IgD-negative memory B cell (primary cell): ENCODE data around the gene FILIP1L. TPM values are rescaled to one million over a fixed set of nuclear protein-coding genes. Genes with fewer than 3 reads are reported as not detected.
"Not testable (repeated sequence)": the region's sequence is repeated elsewhere in the genome, so short reads cannot be mapped to it uniquely, and the experiment has no call there.

Experiments
- H3K27ac Mint-ChIP-seq, 3 donors: one replicate each; pipeline ENCODE4 v1.8.0; 2020 to 2022; ENCODE audit warnings: mild to moderate bottlenecking in 3 of 3, mixed read lengths in 3 of 3, moderate library complexity in 1 of 3
- H3K27me3 Mint-ChIP-seq: one replicate; pipeline ENCODE4 v1.8.0; 2021; ENCODE audit warnings: mixed read lengths
- H3K36me3 Mint-ChIP-seq: one replicate; pipeline ENCODE4 v1.8.0; 2020; ENCODE audit warnings: mild to moderate bottlenecking, mixed read lengths
- H3K4me1 Mint-ChIP-seq, 3 donors: one replicate each; pipeline ENCODE4 v1.8.0; 2020 to 2022; ENCODE audit warnings: mixed read lengths in 3 of 3, mild to moderate bottlenecking in 1 of 3
- H3K4me3 Mint-ChIP-seq, 4 donors: one replicate each; pipeline ENCODE4 v1.8.0; 2020 to 2022; ENCODE audit warnings: mild to moderate bottlenecking in 4 of 4, mixed read lengths in 4 of 4, moderate library complexity in 3 of 4
- H3K9me3 Mint-ChIP-seq, 3 donors: one replicate each; pipeline ENCODE4 v1.8.0; 2020 to 2021; ENCODE audit warnings: mixed read lengths in 3 of 3, mild to moderate bottlenecking in 1 of 3
- polyA plus RNA-seq: library from polyadenylated mRNA; unstranded; fragments of 300-500 nt; fragmentation: Illumina TruSeq; gene quantifications from one replicate; pipeline ENCODE4 v1.2.3, GENCODE V29; 2021

FILIP1L gene
- polyA plus RNA-seq, 1 donor from 2014 or later: 1.1 TPM

- H3K4me3 Mint-ChIP-seq: no peak overlapping the region
- no peaks in the 10 kb centered on the region for H3K27me3 Mint-ChIP-seq
- no peaks in the 10 kb centered on the region for H3K9me3 Mint-ChIP-seq
- H3K36me3 Mint-ChIP-seq: no peaks in the 10 kb centered on the region
- H3K4me1 Mint-ChIP-seq: peaks cover 9 to 13% (median 11%) of the 10 kb centered on the region in 3 donors
- no peak overlapping the region for H3K27ac Mint-ChIP-seq
These were observed 271.3 kb downstream of the FILIP1L start for GRCh38 chr3:99842826-99843589.

DNA sequence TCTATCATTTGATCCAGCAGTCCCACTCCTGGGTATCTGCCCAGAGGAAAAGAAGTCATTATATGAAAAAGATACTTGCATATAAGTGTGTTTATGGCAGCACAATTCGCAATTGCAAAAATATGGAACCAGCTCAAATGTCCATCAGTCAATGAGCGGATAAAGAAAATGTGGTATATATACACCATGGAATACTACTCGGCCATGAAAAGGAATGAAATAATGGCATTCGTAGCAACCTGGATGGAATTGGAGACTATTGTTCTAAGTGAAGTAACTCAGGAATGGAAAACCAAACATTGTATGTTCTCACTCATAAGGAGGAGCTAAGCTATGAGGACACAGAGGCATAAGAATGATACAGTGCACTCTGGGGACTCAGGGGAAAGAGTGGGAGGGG lies 272.4 kb downstream of the FILIP1L start:
- H3K27ac Mint-ChIP-seq: peak overlapping the region in 1 of 3 donors; percentile 34
- not testable (repeated sequence) for H3K27me3 Mint-ChIP-seq, H3K4me3 Mint-ChIP-seq, H3K36me3 Mint-ChIP-seq, H3K9me3 Mint-ChIP-seq
- H3K4me1 Mint-ChIP-seq: peaks cover 9 to 11% (median 11%) of the 10 kb centered on the region in 3 donors

DNA sequence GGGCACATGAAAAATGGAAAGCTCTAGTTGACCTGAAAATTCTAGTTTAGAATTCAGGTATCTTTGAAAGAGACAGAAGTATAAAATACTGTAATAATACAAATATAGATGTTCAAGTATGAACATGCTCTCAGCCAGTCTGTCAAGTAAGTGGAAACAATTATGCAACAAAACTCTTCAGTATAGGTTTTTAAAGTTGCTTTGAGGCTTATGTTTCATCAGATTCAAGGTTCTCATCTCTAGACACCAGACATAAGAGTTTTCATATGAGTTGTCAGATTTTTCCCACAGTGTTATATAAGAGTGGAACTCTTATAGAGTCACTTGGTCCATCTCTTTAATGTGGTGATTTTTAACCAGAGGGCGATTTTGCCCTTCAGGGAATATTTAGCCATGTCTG lies 274.7 kb downstream of the FILIP1L start:
- H3K36me3 Mint-ChIP-seq: no peaks in the 10 kb centered on the region

DNA sequence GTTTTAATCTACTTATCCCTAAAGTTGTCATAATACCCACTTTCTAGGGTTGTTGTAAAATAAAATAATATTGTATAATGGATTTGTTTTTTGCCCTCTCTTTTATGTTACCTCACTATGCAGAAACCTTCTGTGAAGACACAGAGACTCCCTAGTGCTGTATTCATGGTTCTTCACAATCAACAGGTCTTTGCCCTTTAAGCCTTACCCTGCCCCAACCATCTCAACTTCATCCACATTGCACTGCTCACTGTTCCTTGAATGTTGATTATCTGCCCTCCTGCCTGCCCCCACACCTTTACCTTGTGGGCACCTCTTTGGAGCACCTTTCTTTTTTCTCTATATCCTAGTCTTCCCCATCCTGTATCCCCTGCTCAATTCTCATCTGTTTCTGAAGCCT lies 275.5 kb downstream of the FILIP1L start:
- H3K4me3 Mint-ChIP-seq: no peak overlapping the region
- H3K9me3 Mint-ChIP-seq: no peaks in the 10 kb centered on the region
- H3K36me3 Mint-ChIP-seq: no peaks in the 10 kb centered on the region
- no peaks in the 10 kb centered on the region for H3K27me3 Mint-ChIP-seq
- no peak overlapping the region for H3K27ac Mint-ChIP-seq
- H3K4me1 Mint-ChIP-seq: peaks cover 0 to 2% (median 1%) of the 10 kb centered on the region in 3 donors

More for the DNA sequence above, 274.7 kb downstream of the FILIP1L start:
- Mint-ChIP-seq H3K27me3 (no peaks in the 10 kb centered on the region), H3K4me3 (no peak overlapping the region), H3K9me3 (no peaks in the 10 kb centered on the region), H3K27ac (no peak overlapping the region), H3K4me1 (peaks cover 0 to 3% (median 3%) of the 10 kb centered on the region in 3 donors)

- Mint-ChIP-seq H3K9me3 (no peaks in the 10 kb centered on the region), H3K4me1 (no peaks in the 10 kb centered on the region)
These were observed 276.6 kb downstream of the FILIP1L start for GRCh38 chr3:99837715-99838114.

GRCh38 chr3:99836681-99837080 lies 277.6 kb downstream of the FILIP1L start:
- H3K4me3 Mint-ChIP-seq: no peak overlapping the region
- H3K4me1 Mint-ChIP-seq: no peaks in the 10 kb centered on the region
- H3K9me3 Mint-ChIP-seq: no peaks in the 10 kb centered on the region
- no peak overlapping the region for H3K27ac Mint-ChIP-seq
- no peaks in the 10 kb centered on the region for H3K36me3 Mint-ChIP-seq
- no peaks in the 10 kb centered on the region for H3K27me3 Mint-ChIP-seq

More at GRCh38 chr3:99837715-99838114, 276.6 kb downstream of the FILIP1L start:
- H3K27ac Mint-ChIP-seq: no peak overlapping the region
- H3K4me3 Mint-ChIP-seq: no peak overlapping the region
- no peaks in the 10 kb centered on the region for H3K36me3 Mint-ChIP-seq
- H3K27me3 Mint-ChIP-seq: no peaks in the 10 kb centered on the region

GRCh38 chr3:99834211-99834957 lies 279.9 kb downstream of the FILIP1L start:
- Mint-ChIP-seq H3K27ac (no peak overlapping the region), H3K36me3 (no peaks in the 10 kb centered on the region), H3K4me3 (no peak overlapping the region), H3K27me3 (no peaks in the 10 kb centered on the region), H3K4me1 (no peaks in the 10 kb centered on the region), H3K9me3 (no peaks in the 10 kb centered on the region)

DNA sequence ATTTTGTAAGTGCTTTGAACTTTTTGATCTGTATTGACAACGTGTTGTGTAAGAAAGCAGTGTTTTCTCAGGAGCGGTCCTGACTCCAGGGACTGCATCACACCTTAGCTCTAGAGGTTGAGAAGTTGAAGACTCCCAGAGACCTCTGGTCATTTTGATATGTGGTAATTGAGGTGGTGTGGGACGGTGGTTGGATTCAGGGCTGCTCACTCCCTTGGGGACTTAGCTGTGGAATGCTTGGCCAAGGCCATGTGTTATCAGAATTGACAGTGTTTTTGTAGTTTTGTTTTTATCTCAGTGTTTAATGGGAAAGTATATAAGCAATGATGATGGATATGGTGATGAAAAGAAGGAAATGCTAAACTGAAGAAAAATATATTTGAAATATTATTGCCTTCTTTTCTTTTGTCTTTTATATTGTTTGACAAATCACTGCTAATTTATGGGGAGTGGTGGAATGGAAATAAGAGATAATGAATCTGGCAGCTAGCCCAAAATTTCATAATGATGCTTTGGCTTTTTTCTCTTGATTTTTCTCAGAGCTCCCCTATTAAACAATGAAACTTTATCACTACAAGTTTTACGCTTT lies 280.6 kb downstream of the FILIP1L start:
- no peaks in the 10 kb centered on the region for H3K36me3 Mint-ChIP-seq
- H3K9me3 Mint-ChIP-seq: no peaks in the 10 kb centered on the region
- no peaks in the 10 kb centered on the region for H3K4me1 Mint-ChIP-seq
- H3K4me3 Mint-ChIP-seq: no peak overlapping the region
- H3K27me3 Mint-ChIP-seq: no peaks in the 10 kb centered on the region
- peak overlapping the region in 1 of 3 donors; percentile 76 for H3K27ac Mint-ChIP-seq

DNA sequence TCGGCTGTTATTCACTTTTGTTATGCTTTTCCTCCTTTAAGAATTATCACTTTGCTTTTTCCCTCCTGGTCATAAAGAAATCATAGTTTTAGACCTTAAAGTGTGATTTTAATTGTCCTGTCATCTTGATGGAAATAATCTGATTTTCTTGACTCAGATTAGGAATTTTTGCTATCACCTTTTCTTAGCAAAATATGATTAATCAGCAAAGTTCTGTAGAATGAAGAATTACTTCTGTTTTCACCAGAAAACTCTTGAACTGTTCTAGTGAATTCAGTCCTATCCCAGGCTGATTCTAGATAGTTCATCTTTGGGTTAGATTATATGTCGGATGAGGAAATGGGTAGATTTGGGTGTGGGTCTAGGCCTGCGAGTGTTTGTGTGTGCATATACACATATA lies 284.5 kb downstream of the FILIP1L start:
- no peak overlapping the region for H3K27ac Mint-ChIP-seq
- H3K36me3 Mint-ChIP-seq: peaks cover 6% of the 10 kb centered on the region
- H3K4me1 Mint-ChIP-seq: no peaks in the 10 kb centered on the region
- H3K27me3 Mint-ChIP-seq: no peaks in the 10 kb centered on the region
- H3K4me3 Mint-ChIP-seq: no peak overlapping the region
- H3K9me3 Mint-ChIP-seq: no peaks in the 10 kb centered on the region

DNA sequence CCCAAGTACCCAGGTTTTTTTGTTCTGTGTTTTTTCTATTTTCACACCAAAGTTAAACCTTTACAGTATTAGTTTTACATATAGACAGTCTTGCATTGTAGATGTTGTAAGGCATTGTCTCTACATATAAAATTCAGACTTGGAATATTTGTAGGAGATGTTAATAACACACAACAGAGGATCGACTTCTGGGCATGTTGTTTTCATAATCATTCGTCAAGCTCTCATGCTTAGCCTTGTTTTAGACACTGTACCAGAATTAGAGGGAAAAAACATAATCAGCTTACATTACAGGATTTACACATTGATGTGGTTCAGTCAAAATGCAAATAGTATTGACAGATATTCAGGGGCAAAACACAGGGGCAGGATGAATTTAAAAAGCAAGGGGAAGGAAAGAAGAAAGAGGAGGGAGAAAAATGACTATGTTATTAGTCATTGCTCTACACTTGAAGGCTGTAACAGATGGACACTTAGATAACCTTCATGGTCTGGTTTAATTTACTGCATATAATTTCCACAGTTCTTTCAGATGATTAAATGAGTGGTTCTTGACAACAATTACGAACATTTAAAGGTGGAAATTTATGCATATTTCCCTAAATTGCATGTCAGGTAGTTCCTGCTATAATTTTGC lies 289.2 kb downstream of the FILIP1L start:
- peaks cover 6% of the 10 kb centered on the region for H3K36me3 Mint-ChIP-seq

DNA sequence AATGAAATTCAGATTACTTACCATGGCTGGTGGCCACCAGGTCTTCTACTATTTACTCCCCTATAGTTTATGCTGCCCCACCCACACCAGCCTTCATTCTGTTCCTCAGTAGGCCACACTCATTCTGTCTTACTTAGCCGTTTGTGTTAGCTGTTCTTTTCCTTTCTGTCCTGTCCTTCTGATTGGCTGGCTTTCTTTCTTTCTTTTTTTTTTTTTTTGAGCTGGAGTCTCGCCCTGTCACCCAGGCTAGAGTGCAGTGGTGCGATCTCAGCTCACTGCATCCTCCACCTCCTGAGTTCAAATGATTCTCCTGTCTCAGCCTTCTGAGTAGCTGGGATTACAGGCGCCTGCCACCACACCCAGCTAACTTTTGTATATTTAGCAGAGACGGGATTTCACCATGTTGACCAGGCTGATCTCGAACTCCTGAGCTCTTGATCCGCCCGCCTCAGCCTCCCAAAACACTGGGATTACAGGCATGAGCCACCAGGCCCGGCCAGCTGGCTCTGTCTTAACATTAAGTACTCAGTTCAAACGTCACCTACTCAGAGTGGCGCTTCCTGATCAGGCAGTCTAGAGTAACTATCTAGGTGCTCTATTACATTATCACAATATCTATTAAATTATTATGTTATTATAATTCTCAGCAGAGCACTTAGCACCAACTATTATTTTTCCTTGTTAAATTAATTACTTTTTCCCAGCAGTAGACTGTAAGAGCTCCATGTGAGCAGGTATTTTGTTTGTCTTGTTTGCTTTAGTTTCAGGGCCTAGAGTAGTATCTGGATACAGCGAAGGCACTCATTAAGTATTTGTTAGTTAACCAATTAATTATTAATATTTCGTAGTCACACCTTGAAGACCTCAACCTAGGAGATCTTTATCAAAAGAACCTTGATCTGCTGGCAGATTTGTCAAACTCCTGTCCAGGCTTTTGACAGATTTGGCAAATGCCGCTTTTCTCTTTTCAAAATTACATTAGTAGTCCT lies 290.3 kb downstream of the FILIP1L start:
- Mint-ChIP-seq H3K9me3 (no peaks in the 10 kb centered on the region), H3K27ac (peak overlapping the region in 1 of 3 donors; percentile 69), H3K4me3 (no peak overlapping the region), H3K36me3 (peaks cover 10% of the 10 kb centered on the region), H3K27me3 (no peaks in the 10 kb centered on the region), H3K4me1 (peaks cover 5 to 18% (median 9%) of the 10 kb centered on the region in 3 donors)

More for the DNA sequence above, 289.2 kb downstream of the FILIP1L start:
- H3K27me3 Mint-ChIP-seq: no peaks in the 10 kb centered on the region
- peaks cover 3 to 14% (median 4%) of the 10 kb centered on the region in 3 donors for H3K4me1 Mint-ChIP-seq
- H3K9me3 Mint-ChIP-seq: no peaks in the 10 kb centered on the region
- H3K27ac Mint-ChIP-seq: peak overlapping the region in 1 of 3 donors; percentile 60
- H3K4me3 Mint-ChIP-seq: no peak overlapping the region

DNA sequence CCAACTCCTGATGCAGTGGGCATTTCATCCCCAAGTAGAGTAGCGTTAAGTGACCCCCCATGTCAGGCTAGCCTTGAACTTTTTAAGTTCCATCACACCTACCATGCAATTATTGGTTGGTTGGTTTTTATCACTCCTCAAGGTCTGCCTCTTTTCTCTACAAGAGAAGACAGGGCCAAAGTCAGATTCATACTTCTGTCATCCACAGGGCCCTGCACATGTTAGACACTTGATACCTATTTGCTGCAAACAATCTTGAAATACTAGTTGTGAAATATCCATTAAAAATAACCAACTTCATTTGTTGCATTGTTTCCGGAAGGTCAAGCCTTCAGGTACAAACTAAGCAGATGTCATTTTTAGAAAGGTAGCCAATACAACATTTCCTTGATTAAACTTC lies 295.5 kb downstream of the FILIP1L start:
- Mint-ChIP-seq H3K36me3 (peaks cover 5% of the 10 kb centered on the region), H3K27me3 (no peaks in the 10 kb centered on the region), H3K4me1 (peaks cover 16 to 47% (median 19%) of the 10 kb centered on the region in 3 donors), H3K27ac (peak overlapping the region; percentile 78 to 99 (median 99)), H3K9me3 (no peaks in the 10 kb centered on the region), H3K4me3 (peak overlapping the region; percentile 70 to 99 (median 96))

DNA sequence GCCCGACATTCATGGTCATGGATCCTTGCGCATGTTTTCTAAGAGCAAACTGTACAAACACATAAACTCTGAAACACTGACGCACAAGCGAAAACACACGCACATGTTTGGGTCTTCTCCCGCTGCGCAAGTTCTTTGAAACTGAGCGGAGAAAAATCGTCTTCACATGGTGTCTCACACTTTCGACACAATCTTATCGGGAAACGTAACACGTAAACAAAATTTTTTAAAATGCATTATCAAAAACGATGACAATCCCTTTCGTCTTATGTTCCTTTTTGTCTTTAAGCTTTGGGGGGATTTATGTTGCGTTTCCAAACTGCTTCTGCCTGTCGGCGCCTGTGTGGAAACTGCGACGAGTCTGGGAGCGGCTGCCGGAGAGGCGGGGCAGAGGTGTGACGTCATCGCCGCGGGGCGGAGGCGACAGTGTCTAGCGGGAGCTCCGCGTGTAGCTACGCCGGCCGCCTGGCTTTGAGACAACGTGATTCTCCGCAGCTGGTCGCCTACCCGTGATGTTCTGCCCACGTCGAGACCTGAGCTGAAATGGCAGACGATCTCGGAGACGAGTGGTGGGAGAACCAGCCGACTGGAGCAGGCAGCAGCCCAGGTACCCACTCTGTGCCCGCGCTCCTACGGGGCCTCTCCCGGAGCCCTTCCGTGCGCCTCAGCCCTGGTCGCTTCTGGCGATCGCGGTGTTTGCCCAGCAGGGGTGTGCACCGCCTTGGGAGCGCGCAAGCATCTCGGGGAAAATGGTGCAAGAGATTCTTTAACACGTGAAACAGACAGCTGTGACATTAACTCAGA lies 296.7 kb downstream of the FILIP1L start, which contains the start of gene CMSS1:
CMSS1 (plus strand) TSS at position 426 of the 804 bp plus-strand sequence.
- peaks cover 5% of the 10 kb centered on the region for H3K36me3 Mint-ChIP-seq
- peak within 1 kb of the TSS; percentile 94 to 99 (median 98) for H3K4me3 Mint-ChIP-seq
- H3K27me3 Mint-ChIP-seq: no peaks in the 10 kb centered on the region
- H3K27ac Mint-ChIP-seq: peak within 1 kb of the TSS; percentile 99
- H3K4me1 Mint-ChIP-seq: peaks cover 15 to 42% (median 19%) of the 10 kb centered on the region in 3 donors
- H3K9me3 Mint-ChIP-seq: no peaks in the 10 kb centered on the region
